ENCODE data around the gene ICAM5.

ICAM5 gene

GRCh38 chr19:10291554-10292205, 1.9 kb downstream of the ICAM5 start:
- in situ Hi-C loops (cut with MboI; ENCODE audit: low sequenced_read_pairs): no loop called here

GRCh38 chr19:10292206-10292788, 2.5 kb downstream of the ICAM5 start:
- in situ Hi-C loops (cut with MboI; ENCODE audit: low sequenced_read_pairs): no loop called here

GRCh38 chr19:10292789-10293636, 3.3 kb downstream of the ICAM5 start:
- in situ Hi-C loops (cut with MboI; ENCODE audit: low sequenced_read_pairs): no loop called here

- in situ Hi-C loops (cut with MboI; ENCODE audit: low sequenced_read_pairs): no loop called here
These were observed 4.0 kb downstream of the ICAM5 start for GRCh38 chr19:10293637-10294367.

GRCh38 chr19:10294368-10294697, 4.6 kb downstream of the ICAM5 start:
- in situ Hi-C loops (cut with MboI; ENCODE audit: low sequenced_read_pairs): no loop called here

GRCh38 chr19:10295305-10295846, 5.6 kb downstream of the ICAM5 start:
- in situ Hi-C loops (cut with MboI; ENCODE audit: low sequenced_read_pairs): no loop called here

GRCh38 chr19:10295847-10296591, 6.3 kb downstream of the ICAM5 start:
- in situ Hi-C loops (cut with MboI; ENCODE audit: low sequenced_read_pairs): no loop called here

GRCh38 chr19:10299545-10300458, 10.1 kb downstream of the ICAM5 start:
- in situ Hi-C loops (cut with MboI; ENCODE audit: low sequenced_read_pairs): no loop called here

GRCh38 chr19:10305139-10305806, 15.5 kb downstream of the ICAM5 start:
- in situ Hi-C loops (cut with MboI; ENCODE audit: low sequenced_read_pairs): no loop called here

- in situ Hi-C loops (cut with MboI; ENCODE audit: low sequenced_read_pairs): no loop called here
These were observed 16.6 kb downstream of the ICAM5 start for GRCh38 chr19:10306327-10306726.

- in situ Hi-C loops (cut with MboI; ENCODE audit: low sequenced_read_pairs): no loop called here
These were observed 19.7 kb downstream of the ICAM5 start, which contains the start of gene ZGLP1 for GRCh38 chr19:10309423-10309822. TSS of gene ZGLP1 (minus strand) at chr19:10309815.

- in situ Hi-C loops (cut with MboI; ENCODE audit: low sequenced_read_pairs): no loop called here
These were observed 25.8 kb downstream of the ICAM5 start, which contains the start of gene FDX2 for GRCh38 chr19:10315335-10316214. TSS of gene FDX2 (minus strand) at chr19:10316015. CDS start at chr19:10315996, 19 bp downstream.

GRCh38 chr19:10316229-10317044, 26.7 kb downstream of the ICAM5 start:
- in situ Hi-C loops (cut with MboI; ENCODE audit: low sequenced_read_pairs): no loop called here

GRCh38 chr19:10317045-10317856, 27.5 kb downstream of the ICAM5 start:
- in situ Hi-C loops (cut with MboI; ENCODE audit: low sequenced_read_pairs): no loop called here

GRCh38 chr19:10317857-10318462, 28.2 kb downstream of the ICAM5 start:
- in situ Hi-C loops (cut with MboI; ENCODE audit: low sequenced_read_pairs): no loop called here

Measured in hTERT RPE-1 (cell line).